Activated CD8-positive, alpha-beta memory T cell treated with anti-CD3 and anti-CD28 coated beads for 48 hours (primary cell): ENCODE data around the gene RAB22A.

Source experiments
- DNase-seq, 3 experiments: peaks; one replicate each; pipeline ENCODE4 v3.0.0-alpha.2; 2020; ENCODE audit warnings: low read depth in 2 of 3, low spot score in 2 of 3

RAB22A gene

GRCh38 chr20:58300321-58300720, 9.2 kb upstream of the RAB22A start:
- no peak for DNase-seq

- DNase-seq, result no peak
Observed at GRCh38 chr20:58303547-58303946, 6.0 kb upstream of the RAB22A start.

GRCh38 chr20:58305061-58305460, 4.5 kb upstream of the RAB22A start:
- no peak for DNase-seq

- DNase-seq, result peak in 2 of 3 experiments; percentile 21 to 46
Observed at GRCh38 chr20:58306421-58307261, 2.9 kb upstream of the RAB22A start.

DNA sequence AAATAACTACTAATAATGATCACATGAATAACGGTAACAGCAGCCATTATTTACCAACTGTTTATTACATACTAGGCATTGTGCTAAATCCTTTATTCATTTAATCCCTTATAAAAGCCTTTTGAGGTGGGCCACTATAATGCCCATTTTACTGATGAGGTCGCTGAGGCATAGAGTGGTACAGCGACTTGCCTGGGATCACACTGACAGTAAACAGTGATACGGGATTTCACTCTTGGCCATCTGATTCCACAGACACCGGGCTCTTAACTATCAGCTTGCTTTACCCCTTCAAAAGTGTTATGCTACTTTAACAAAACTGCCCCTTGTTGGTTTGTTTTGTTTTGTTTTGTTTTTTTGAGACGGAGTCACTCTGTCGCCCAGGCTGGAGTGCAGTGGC, 2.2 kb upstream of the RAB22A start:
- DNase-seq, result no peak

- DNase-seq, result no peak
Observed at GRCh38 chr20:58308290-58308679, 1.2 kb upstream of the RAB22A start.

DNA sequence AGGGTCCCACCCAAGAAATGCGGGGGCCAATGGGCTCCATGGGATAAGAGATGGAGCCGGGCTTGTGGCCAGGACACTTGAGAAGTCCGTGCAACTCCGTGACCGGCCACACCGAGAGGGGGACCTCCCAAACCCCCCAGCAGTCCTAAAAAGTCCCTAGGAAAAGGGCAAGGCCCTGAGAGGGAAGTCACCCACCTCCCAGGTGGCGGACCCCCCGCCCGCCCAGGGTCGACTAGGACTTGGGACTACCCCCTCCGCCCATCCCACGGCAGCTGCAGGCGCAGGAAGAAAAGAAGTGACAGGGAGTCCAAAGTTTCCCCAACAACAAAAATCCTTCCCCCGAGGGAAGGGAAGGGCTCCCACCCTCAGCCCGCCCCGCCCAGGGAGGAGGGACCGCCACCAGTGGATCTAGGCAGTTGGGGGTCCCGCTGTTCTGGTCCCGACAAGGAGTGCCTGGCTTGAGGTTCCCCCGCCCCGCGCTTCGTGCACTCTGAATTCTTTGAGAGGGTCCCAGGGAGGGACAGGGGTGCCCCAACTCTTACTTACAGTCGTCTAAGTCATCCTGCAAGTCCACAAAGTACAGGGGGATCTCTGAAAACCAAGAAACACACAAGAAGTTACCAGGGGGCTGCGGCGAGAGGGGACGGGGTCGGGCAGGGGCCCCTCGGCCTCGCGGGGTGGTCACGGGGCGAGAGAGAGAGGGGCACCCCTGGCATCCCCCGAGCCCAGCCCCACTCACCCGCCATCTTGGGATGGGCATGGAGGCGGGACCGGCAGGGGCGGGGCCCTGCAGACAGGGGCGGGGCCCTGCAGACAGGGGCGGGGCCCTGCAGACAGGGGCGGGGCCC, 611 bp upstream of the RAB22A start:
- peak in 2 of 3 experiments; percentile 40 to 41 for DNase-seq

GRCh38 chr20:58310291-58310782, 822 bp downstream of the RAB22A start:
- DNase-seq, result no peak

GRCh38 chr20:58312836-58313235, 3.3 kb downstream of the RAB22A start:
- no peak for DNase-seq

DNA sequence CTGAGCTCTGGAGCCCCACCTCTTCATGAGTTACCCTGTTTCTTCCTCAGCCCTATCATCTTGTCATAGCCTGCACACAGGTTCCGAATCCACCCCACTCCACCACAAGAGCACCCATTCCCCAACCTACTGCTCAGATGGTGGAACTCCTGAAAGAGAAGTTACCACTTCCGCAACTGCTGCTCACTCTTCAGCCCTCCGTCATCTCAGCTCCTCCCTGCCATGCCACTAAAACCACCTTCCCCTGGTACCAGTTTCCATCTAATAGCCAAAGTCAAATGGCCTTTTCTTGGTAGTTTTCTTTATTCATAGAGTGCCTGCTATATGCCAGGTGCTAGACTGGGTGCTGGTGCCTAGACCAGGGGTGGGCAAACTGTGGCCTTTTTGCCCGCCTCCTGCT, 3.9 kb downstream of the RAB22A start:
- DNase-seq, result no peak

GRCh38 chr20:58321205-58321604, 11.7 kb downstream of the RAB22A start:
- no peak for DNase-seq

DNA sequence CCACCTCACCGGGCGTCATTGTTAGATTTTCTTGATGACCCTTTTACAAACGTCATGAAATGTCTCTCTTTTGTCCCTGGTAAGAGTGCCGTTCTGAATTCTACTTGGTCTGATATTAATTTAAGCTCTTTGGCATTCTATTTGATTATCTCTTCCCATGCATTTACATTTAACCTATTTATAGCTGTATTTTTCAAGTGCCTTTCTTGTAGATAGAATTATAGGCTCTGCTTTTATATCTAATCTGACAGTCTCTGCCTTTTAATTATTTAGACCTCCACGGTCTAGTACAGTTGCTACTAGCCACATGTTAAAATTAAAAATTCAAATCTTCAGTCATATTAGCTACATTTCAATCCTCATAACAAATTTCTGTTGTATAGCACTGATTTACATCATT, 12.6 kb downstream of the RAB22A start:
- no peak for DNase-seq

DNA sequence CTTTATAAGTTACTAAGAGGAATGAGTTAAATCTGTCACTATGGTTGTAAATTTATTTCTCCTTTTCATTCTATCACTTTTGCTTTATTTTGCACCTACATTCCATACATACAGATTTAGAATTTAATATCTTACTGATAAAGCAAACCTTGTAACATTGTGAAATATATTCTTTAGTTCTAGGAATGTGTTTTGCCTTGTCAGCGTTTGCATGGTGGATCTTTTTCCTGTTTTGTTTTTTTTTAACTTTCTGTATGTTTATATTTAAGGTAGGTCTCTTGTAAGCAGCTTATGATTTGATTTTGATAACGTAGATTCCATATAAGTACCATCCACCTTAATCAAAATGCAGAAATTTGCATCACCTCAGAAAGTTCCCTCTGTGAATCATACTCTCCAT, 16.4 kb downstream of the RAB22A start:
- DNase-seq, result no peak

DNA sequence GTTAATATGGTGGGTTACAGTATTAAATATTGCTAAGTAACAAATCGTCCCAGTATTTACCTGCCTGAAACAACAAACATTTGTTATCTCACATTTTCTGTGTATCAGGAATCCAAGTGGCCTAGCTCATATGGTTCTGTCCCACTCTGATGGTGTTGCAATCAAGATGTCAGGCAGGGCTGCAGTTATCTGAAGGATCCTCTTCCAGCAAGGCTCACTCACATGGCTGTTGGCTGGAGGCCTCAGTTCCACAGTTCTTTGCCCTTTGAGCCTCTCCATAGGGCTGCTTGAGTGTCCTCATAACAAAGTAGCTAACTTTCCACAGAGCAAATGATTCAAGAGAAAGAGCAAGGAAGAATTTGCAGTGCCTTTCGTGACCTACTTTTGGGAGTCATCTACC, 17.7 kb downstream of the RAB22A start:
- no peak for DNase-seq

DNA sequence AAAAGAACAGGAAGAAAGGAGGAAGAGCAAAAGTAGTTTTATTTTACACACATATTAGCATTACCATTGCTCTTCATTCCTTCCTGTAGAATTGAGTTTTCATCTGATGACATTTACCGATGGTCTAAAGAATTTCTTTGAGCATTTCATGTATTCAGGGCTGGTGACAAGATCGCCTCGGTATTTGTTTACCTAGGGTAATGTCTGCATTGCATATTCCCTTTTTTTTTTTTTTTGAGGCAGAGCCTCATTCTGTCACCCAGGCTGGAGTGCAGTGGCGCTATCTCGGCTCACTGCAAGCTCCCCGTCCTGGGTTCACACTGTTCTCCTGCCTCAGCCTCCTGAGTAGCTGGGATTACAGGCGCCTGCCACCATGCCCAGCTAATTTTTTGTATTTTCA, 19.3 kb downstream of the RAB22A start:
- no peak for DNase-seq

- DNase-seq, result no peak
Observed at GRCh38 chr20:58329711-58330110, 20.2 kb downstream of the RAB22A start.

GRCh38 chr20:58330249-58330648, 20.7 kb downstream of the RAB22A start:
- DNase-seq, result no peak

- no peak for DNase-seq
Observed at GRCh38 chr20:58330687-58331086, 21.2 kb downstream of the RAB22A start.

- no peak for DNase-seq
Observed at GRCh38 chr20:58331961-58332551, 22.5 kb downstream of the RAB22A start.

DNA sequence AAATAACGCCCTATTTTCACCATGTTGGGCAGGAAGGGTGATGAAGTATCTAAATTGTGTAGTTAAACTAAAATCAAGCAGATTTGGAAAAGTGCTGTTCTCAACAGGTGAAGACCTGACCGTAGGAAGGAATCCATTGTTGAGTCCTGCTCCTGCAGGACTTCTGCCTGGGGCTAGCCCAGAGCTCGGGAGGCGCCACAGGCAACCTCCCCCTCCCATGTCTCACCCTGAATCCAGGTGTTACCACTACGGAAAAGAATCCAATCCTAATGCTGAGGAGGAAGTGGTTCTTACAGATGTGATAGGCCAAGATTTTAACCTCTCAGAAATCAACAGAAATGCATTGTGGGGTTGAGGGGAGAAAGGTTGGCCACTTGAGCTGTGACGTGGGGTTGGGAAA, 30.2 kb downstream of the RAB22A start:
- no peak for DNase-seq

DNA sequence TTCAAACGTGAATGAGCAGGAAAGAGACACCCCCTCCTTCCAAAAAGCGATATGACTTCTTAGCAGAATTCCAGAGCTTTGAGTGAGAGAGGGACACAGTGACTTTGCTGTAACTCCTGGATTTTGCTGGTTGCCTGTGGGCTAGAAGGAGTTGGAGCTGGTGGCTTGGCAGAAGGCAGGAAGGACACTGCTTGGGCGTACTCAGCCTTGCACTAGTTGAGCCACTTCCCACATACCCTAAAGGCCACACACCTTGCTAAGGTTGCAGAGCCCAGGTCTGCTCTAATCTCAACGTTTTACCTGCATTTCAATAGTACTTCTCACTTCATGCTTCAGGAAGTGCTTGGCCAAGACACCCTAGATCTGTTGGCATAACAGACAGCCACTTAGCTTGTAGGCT, 30.6 kb downstream of the RAB22A start:
- DNase-seq, result no peak

DNA sequence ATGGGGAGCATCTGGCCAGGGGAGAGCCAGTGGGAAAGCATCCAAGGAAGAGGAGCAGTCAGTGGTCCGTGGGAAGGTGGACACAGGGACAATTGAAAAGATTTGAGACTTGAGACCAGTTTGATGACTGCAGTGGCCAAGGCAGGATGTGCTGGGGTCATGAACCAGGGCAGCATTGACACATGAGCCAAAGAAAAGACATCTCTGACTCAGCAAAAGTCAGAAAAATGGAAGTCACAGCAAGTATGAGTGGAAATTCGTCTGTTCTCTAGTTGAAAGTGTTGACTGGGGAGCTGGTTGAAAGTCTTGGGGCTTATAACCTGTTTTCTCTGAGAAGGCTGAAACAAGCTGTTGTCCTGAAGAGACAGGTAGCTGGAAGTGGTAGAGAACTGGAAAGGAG, 31.3 kb downstream of the RAB22A start:
- DNase-seq, result no peak
